Glomerular endothelial cell (primary cell): ENCODE results near the gene ZNF487. TPM values are rescaled to one million over a fixed set of nuclear protein-coding genes. Genes with fewer than 3 reads are reported as not detected.
"Not testable (repeated sequence)": the region's sequence is repeated elsewhere in the genome, so short reads cannot be mapped to it uniquely, and the experiment has no call there.

Source experiments
- DNase-seq: peaks from one replicate; pipeline ENCODE4 v3.0.0-alpha.2; 2011; ENCODE audit warnings: low read depth, low spot score; ENCODE audit errors: extremely low read depth
- total RNA-seq: library from RNA; depleted of rRNA; stranded (reverse); fragments of >200 nt; gene quantifications from 2 replicates; pipeline ENCODE4 v1.2.3, GENCODE V29; 2015

Gene ZNF487
- total RNA-seq, 1 donor from 2014 or later = 3.3 TPM

- DNase-seq = no peak
Measured at GRCh38 chr10:43430926-43431663, 5.8 kb upstream of the ZNF487 start.

GRCh38 chr10:43437141-43437870, 395 bp downstream of the ZNF487 start:
- DNase-seq = no peak

DNA sequence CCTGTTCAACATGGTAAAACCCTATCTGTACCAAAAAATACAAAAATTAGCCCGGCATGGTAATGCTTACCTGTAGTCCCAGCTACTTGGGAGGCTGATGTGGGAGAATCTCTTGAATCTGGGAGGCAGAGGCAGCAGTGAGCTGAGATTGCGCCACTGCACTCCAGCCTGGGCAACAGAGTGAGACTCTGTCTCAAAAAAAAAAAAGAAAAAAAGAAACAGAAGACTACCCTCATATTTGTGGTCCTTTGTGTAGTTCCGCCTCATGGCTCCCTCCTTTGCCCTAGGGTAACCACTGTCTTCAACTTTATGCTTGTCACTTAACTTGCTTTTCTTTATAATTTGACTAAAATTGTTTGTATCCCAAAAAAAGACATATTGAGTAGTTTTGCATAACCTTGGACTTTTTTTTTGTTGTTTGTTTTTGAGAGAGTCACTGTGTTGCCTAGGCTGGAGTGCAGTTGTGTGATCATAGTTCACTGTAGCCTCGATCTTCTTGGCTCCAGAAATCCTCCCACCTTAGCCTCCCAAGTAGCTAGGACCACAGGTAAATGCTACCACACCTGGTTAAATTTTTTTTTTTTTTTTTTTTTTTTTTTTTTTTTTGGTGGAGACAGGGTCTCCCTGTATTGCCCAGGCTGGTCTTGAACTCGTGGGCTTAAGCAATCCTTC, 3.7 kb downstream of the ZNF487 start:
- no peak for DNase-seq

DNA sequence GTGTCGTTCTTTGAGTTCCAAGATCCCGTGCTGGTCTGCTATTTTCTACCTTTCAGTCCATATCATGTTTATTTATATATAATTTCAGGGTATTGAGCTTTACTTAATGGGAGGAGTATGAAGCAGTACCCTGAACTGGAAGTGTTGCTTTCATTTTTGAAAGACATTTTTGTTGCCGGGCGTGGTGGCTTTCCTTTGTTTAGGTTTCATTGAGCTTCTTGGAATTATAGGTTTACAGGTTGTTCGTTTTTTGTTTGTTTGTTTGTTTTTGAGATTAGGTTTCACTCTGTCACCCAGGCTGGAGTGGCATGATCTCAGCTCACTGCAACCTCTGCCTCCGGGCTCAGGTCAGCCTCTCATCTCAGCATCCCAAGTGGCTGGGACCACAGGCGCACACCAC, 7.4 kb downstream of the ZNF487 start:
- no peak for DNase-seq

GRCh38 chr10:43444897-43445466, 8.1 kb downstream of the ZNF487 start:
- DNase-seq = no peak

DNA sequence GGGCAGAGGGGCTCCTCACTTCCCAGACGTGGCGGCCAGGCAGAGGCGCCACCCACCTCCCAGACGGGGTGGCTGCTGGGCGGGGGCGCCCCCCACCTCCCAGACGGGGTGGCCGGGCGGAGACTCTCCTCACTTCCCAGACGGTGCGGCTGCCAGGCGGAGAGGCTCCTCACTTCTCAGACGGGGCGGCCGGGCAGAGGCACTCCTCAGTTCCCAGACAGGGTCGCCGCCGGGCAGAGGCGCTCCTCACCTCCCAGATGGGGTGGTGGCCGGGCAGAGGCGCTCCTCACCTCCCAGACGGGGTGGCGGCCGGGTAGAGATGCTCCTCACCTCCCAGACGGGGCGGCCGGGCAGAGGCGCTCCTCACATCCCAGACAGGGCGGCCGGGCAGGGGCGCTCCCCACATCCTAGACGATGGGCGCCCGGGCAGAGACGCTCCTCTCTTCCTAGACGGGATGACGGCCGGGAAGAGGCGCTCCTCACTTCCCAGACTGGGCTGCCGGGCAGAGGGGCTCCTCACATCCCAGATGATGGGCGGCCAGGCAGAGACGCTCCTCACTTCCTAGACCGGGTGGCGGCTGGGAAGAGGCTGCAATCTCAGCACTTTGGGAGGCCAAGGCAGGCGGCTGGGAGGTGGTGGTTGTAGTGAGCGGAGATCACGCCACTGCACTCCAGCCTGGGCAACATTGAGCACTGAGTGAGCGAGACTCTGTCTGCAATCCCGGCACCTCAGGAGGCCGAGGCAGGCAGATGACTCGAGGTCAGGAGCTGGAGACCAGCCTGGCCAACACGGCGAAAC, 9.5 kb downstream of the ZNF487 start:
- not testable (repeated sequence) for DNase-seq

DNA sequence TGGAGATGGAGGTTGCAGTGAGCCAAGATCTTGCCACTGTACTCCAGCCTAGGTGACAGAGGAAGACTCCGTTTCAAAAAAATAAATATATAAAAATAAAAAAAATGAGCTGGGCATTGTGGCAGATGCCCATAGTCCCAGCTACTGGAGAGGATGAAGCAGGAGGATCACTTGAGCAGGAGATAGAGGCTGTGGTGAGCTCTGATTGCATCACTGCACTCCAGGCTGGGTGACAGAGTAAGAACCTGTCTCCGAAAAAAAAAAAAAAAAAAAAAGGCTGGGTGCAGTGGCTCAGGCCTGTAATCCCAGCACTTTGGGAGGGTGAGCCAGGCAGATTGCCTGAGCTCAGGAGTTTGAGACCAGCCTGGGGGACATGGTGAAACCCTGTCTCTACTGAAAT, 11.8 kb downstream of the ZNF487 start:
- no peak for DNase-seq

DNA sequence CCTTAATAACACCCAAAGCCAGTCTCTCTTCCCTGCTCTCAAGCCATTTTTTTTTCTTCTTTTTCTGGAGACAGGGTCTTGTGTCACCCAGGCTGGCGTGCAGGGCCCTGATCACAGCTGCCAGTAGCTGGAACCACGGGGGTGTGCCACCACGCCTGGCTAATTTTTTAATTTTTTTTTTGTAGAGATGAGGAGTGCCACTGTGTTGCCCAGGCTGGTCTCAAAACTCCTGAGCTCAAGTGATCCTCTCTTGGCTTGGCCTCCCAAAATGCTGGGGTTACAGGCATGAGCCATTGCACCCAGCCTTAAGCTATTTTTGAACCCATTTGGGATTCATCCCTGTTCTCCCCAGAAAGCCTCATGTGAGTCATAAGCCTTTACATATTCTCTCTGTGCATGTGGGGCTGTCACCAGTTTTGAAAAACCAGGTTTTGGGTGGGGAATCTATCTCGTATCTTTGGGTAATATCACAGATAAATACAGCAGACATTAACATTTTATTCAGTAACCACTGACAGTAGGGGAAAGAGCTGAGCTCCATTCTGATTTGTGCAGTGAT, 15.5 kb downstream of the ZNF487 start:
- DNase-seq = no peak

- no peak for DNase-seq
Measured at GRCh38 chr10:43453266-43453831, 16.4 kb downstream of the ZNF487 start.

DNA sequence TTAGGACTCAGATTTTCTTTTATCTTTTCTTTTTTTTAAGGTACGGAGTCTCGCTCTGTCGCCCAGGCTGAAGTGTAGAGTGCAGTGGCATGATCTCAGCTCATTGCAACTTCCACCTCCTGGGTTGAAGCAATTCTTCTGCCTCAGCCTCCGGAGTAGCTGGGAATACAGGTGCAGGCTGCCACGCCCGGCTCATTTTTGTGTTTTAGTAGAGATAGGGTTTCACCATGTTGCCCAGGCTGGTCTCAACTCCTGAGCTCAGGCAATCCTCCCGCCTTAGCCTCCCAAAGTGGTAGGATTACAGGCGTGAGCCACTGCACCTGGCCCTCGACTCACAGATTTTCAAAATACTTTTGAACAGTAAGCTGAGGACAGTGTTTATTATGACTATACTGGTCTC, 17.1 kb downstream of the ZNF487 start:
- not testable (repeated sequence) for DNase-seq

- DNase-seq = not testable (repeated sequence)
Measured at GRCh38 chr10:43456561-43456960, 19.6 kb downstream of the ZNF487 start.

- no peak for DNase-seq
Measured at GRCh38 chr10:43458227-43458626, 21.3 kb downstream of the ZNF487 start.

DNA sequence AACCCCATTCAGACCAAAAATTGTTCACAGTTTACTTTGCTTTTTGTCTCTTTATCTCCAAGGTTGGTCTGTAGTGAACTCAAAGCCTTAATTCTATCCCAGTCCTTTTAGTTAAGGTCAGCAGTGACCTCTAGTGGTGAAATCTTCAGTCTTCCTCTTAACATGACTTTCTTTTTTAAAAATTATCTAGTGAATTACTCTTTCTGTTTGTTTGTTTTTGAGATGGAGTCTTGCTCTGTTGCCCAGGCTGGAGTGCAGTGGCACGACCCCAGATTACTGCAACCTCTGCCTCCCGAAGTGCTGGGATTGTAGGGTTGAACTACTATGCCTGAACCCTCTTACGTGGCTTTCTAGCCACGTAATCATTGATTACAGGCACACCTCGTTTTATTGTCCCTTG, 25.0 kb downstream of the ZNF487 start:
- DNase-seq = peak; percentile 85

GRCh38 chr10:43465086-43465735, 28.3 kb downstream of the ZNF487 start:
- DNase-seq = not testable (repeated sequence)

GRCh38 chr10:43465736-43466120, 28.8 kb downstream of the ZNF487 start:
- not testable (repeated sequence) for DNase-seq

DNA sequence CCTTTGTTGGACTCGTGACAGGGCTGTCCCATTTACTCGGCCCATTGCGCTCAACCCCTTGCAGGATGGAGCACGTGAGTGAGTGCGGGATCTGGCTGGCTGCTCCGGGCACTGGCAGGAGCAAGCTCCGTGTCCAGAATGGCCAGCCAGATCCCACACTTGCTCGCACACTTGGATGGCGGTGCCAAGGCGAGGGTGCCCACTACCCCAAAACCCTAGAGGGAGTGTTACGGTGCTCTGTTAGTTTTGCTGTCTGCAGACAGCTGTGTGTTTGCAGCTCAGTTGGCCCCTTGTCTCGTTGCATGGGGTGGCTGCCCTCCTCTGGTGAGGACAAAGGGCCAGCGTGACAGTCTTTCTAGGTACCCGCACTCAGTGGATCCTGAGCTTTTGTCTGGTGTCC, 34.2 kb downstream of the ZNF487 start:
- DNase-seq = no peak

DNA sequence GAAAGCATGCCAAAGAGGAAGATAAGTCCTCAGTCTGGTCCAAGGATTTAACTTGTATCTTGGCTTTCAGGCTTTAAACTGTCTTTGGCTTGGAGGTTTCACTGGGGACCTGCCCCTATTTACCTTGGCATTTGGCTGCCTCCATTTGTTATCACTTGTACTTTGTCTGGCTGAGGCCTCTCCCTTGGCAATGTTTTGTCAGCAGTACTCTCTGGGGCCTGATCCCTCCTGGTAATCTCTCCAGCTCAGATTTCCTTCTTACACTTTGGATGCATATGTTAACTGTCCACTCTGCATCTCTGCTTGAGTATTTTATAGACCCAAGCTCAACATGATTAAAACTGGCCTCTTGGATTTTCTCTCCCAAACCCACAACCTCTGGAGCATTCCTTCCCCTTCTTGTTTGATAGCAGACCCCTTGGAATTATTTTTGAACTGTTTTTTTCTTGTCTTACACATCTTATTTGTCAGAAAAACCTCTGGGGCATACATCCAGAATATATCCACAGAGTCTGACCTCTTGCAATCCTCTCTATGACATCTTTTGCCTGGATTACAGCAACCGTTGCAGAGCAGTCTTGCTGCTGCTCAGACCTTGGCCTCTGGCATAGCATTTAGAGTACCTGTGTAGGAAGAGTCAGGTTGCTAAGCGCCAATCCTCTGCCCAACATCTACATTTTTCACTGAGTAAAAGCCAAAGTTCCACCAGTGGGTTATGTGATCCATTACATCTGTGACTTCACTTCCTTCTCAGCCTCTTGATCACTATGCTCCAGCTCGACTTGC, 35.2 kb downstream of the ZNF487 start:
- DNase-seq = no peak

- no peak for DNase-seq
Measured at GRCh38 chr10:43479275-43479674, 42.4 kb downstream of the ZNF487 start.
